ENCODE measurements around the gene ISM2. TPM values are rescaled to one million over a fixed set of nuclear protein-coding genes. Genes with fewer than 3 reads are reported as not detected.
"Not testable (repeated sequence)": the region's sequence is repeated elsewhere in the genome, so short reads cannot be mapped to it uniquely, and the experiment has no call there.

The ISM2 gene
- total and polyA plus RNA-seq, 2 of the 13 experiments (the other 11 are each of a cell fraction or from before 2014, with no cell fraction given): 1.8 to 40.7 TPM

GRCh38 chr14:77541905-77542304 is 43.3 kb upstream of the ISM2 start (continued):
- no peak for TF ChIP-seq GPBP1L1 (CRISPR knock-in tag; IDR thresholded peaks at IDR 0.05)
- no peak for TF ChIP-seq ZNF124 (CRISPR knock-in tag; IDR thresholded peaks at IDR 0.05)
- TF ChIP-seq ZNF292 (CRISPR knock-in tag; IDR thresholded peaks at IDR 0.05; ENCODE audit: borderline replicate concordance, low read depth): no peak
- TF ChIP-seq ZNF318 (CRISPR knock-in tag; IDR thresholded peaks at IDR 0.05): no peak
- TF ChIP-seq SIX4 (CRISPR knock-in tag; IDR thresholded peaks at IDR 0.05): no peak
- no peak for TF ChIP-seq SNAPC2 (CRISPR knock-in tag; IDR thresholded peaks at IDR 0.05)
- no peak for TF ChIP-seq ZNF337 (CRISPR knock-in tag; IDR thresholded peaks at IDR 0.05; ENCODE audit: borderline replicate concordance, low read depth)
- TF ChIP-seq ZNF563 (CRISPR knock-in tag; IDR thresholded peaks at IDR 0.05): no peak
- no peak for TF ChIP-seq ZNF24 (IDR thresholded peaks at IDR 0.05)
- no peak for TF ChIP-seq SUZ12 (IDR thresholded peaks at IDR 0.05; ENCODE audit: low read depth, low read length)
- TF ChIP-seq UBTF (CRISPR knock-in tag; IDR thresholded peaks at IDR 0.05): no peak
- no peak for TF ChIP-seq FLYWCH1 (CRISPR knock-in tag; IDR thresholded peaks at IDR 0.05)
- TF ChIP-seq TBX3 (IDR thresholded peaks at IDR 0.05; ENCODE audit: borderline replicate concordance): no peak

- BruUV-seq (replicated peaks); in situ Hi-C loops (cut with HindIII; ENCODE audit: extremely low pct_ligation_motif_present, low pct_unique_long_range_greater_than_20kb): not testable (repeated sequence)
- WGBS (ENCODE audit: low lambda C conversion rate): 97% methylated on average over 5 of the region's 5 CpGs
Measured at GRCh38 chr14:77536951-77537350, 38.3 kb upstream of the ISM2 start.

More at GRCh38 chr14:77536951-77537350, 38.3 kb upstream of the ISM2 start:
- H4K20me1 ChIP-seq (ENCODE audit: insufficient read depth, low read length); H3K4me2 ChIP-seq (ENCODE audit: low read depth, low read length); ATAC-seq; DNase-seq (ENCODE audit: low spot score); CTCF ChIA-PET (ENCODE audit: low intra/inter-chr PET ratio, low total read pairs); POLR2A ChIA-PET; FAIRE-seq; H3K79me2 ChIP-seq (ENCODE audit: insufficient read depth, low read length); H3K27me3 ChIP-seq (ENCODE audit: control insufficient read depth in 1 of 2, insufficient read depth in 2 of 2, low read length in 2 of 2); H3K36me3 ChIP-seq (replicated peaks in 1 of 2; ENCODE audit: control insufficient read depth in 1 of 2, insufficient read depth in 2 of 2, low read length in 2 of 2); H3K27ac ChIP-seq (ENCODE audit: extremely low read length, insufficient read depth, low read length); H3K4me1 ChIP-seq (ENCODE audit: insufficient read depth, low read length); H2AFZ ChIP-seq (ENCODE audit: low read length); H3K9me3 ChIP-seq (ENCODE audit: low read length); intact Hi-C loops (cut with micrococcal nuclease; ENCODE audit: unreplicated experiment); H3K4me3 ChIP-seq (replicated peaks in 1 of 3; ENCODE audit: insufficient read depth in 1 of 3, low read depth in 2 of 3, low read length in 3 of 3); H3K9ac ChIP-seq (ENCODE audit: insufficient read depth, low read depth, low read length): not testable (repeated sequence)

All from HepG2 (cell line).